CD4-positive, alpha-beta T cell (primary cell): Measurements from ENCODE around the gene OSBPL1A. TPM values are rescaled to one million over a fixed set of nuclear protein-coding genes. Genes with fewer than 3 reads are reported as not detected.

ENCODE experiments used
- ATAC-seq: fragments of 200-7000 bp; cut with Tn5 transposase; one replicate; pipeline ENCODE4 v1.10.0; 2022; ENCODE audit warnings: mild to moderate bottlenecking; ENCODE audit not compliant: poor library complexity
- CTCF ChIA-PET: fragments of 350-600 bp; sonication (Branson Sonifier 250); formaldehyde crosslinking; loops from one replicate; lab custom pipeline; 2021; ENCODE audit warnings: antibody characterized with exemption, inconsistent platforms; lab: Charles Lee
- POLR2A ChIA-PET: fragments of 350-600 bp; sonication (Branson Sonifier 250); formaldehyde crosslinking; loops from one replicate; lab custom pipeline; 2021; ENCODE audit warnings: antibody characterized with exemption, inconsistent platforms; lab: Charles Lee
- DNase-seq, 14 experiments: peaks; one replicate each; pipeline ENCODE4 v3.0.0-alpha.2; 2013 to 2020; ENCODE audit warnings: mixed read lengths in 2 of 14
- H3K27ac ChIP-seq, 2 donors: one replicate each; pipeline versions ENCODE4 v1.5.1 to v1.7.0; 2013; ENCODE audit warnings: low read length in 2 of 2, low read depth in 1 of 2, mild to moderate bottlenecking in 1 of 2
- H3K27me3 ChIP-seq, 2 experiments: 1 replicate in 1 of 2; 2 replicates in 1 of 2; pipeline versions ENCODE4 v1.6.1 to v1.7.0; 2013; ENCODE audit warnings: low read length in 2 of 2, control low read depth in 1 of 2, mild to moderate bottlenecking in 1 of 2, moderate library complexity in 1 of 2; ENCODE audit not compliant: insufficient read depth in 2 of 2, control insufficient read depth in 1 of 2
- H3K36me3 ChIP-seq: one replicate; pipeline ENCODE4 v1.6.1; 2013; ENCODE audit warnings: low read length, control low read depth; ENCODE audit not compliant: insufficient read depth
- H3K4me1 ChIP-seq: one replicate; pipeline ENCODE4 v1.6.1; 2013; ENCODE audit warnings: low read length, control low read depth; ENCODE audit not compliant: insufficient read depth
- H3K4me3 ChIP-seq: one replicate; pipeline ENCODE4 v1.5.1; 2013; ENCODE audit warnings: mild to moderate bottlenecking, low read length, moderate library complexity
- H3K9me3 ChIP-seq, 2 experiments: 1 replicate in 1 of 2; 2 replicates in 1 of 2; pipeline versions ENCODE4 v1.6.1 to v1.7.0; 2013; ENCODE audit warnings: low read length in 2 of 2, mild to moderate bottlenecking in 2 of 2, control low read depth in 1 of 2, moderate library complexity in 1 of 2; ENCODE audit not compliant: control insufficient read depth in 1 of 2, insufficient read depth in 1 of 2
- H3K27ac Mint-ChIP-seq: one replicate; pipeline ENCODE4 v1.8.0; 2020; ENCODE audit warnings: mixed read lengths
- H3K27me3 Mint-ChIP-seq: one replicate; pipeline ENCODE4 v1.8.0; 2021; ENCODE audit warnings: mixed read lengths
- H3K36me3 Mint-ChIP-seq: one replicate; pipeline ENCODE4 v1.8.0; 2021; ENCODE audit warnings: low read depth, mixed read lengths
- H3K4me1 Mint-ChIP-seq: one replicate; pipeline ENCODE4 v1.8.0; 2021; ENCODE audit warnings: low read depth, mixed read lengths
- H3K4me3 Mint-ChIP-seq: one replicate; pipeline ENCODE4 v1.8.0; 2020; ENCODE audit warnings: mild to moderate bottlenecking, mixed read lengths
- H3K9me3 Mint-ChIP-seq: one replicate; pipeline ENCODE4 v1.8.0; 2020; ENCODE audit warnings: mixed read lengths
- intact Hi-C, 2 experiments: fragments of 100-400 bp; cut with DNase I in 1 of 2; cut with micrococcal nuclease in 1 of 2; formaldehyde crosslinking; loops; one replicate each; pipeline versions ENCODE4 v1.15.1 to v1.9.0; 2023 to 2025; cut with DNase I, micrococcal nuclease
- total RNA-seq, 174 experiments: library from RNA in 2 of 174; stranded (reverse) in 2 of 174; gene quantifications; one replicate each; pipeline ENCODE4 v1.2.3 and lab custom pipeline; 2021 to 2026
- TF ChIP-seq, protein P1 (sequence below): fragments of 200-600 bp; IDR thresholded peaks from one replicate; pipeline ENCODE4 v1.8.0; 2022; ENCODE audit warnings: antibody characterized with exemption, mild to moderate bottlenecking

The OSBPL1A gene
- total RNA-seq, 2 experiments from 2014 or later, result 2.7 TPM

GRCh38 chr18:24196764-24197163, 200.9 kb downstream of the OSBPL1A start:
- ChIA-PET POLR2A (no interaction called here), CTCF (no interaction called here)
- Histone ChIP-seq H3K27me3 (no peaks in the 10 kb centered on the region), H3K4me3 (no peak overlapping the region), H3K4me1 (no peaks in the 10 kb centered on the region), H3K9me3 (no peaks in the 10 kb centered on the region), H3K27ac (no peak overlapping the region), H3K36me3 (no peaks in the 10 kb centered on the region)
- TF ChIP-seq, protein P1, sequence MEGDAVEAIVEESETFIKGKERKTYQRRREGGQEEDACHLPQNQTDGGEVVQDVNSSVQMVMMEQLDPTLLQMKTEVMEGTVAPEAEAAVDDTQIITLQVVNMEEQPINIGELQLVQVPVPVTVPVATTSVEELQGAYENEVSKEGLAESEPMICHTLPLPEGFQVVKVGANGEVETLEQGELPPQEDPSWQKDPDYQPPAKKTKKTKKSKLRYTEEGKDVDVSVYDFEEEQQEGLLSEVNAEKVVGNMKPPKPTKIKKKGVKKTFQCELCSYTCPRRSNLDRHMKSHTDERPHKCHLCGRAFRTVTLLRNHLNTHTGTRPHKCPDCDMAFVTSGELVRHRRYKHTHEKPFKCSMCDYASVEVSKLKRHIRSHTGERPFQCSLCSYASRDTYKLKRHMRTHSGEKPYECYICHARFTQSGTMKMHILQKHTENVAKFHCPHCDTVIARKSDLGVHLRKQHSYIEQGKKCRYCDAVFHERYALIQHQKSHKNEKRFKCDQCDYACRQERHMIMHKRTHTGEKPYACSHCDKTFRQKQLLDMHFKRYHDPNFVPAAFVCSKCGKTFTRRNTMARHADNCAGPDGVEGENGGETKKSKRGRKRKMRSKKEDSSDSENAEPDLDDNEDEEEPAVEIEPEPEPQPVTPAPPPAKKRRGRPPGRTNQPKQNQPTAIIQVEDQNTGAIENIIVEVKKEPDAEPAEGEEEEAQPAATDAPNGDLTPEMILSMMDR, result no peak
- H3K36me3 Mint-ChIP-seq, result no peaks in the 10 kb centered on the region
- no peak overlapping the region for H3K4me3 Mint-ChIP-seq
- no peak overlapping the region for H3K27ac Mint-ChIP-seq
- no peaks in the 10 kb centered on the region for H3K27me3 Mint-ChIP-seq
- DNase-seq (no peak), ATAC-seq (no peak)
- no peaks in the 10 kb centered on the region for H3K9me3 Mint-ChIP-seq
- intact Hi-C loops, result no loop called here
- H3K4me1 Mint-ChIP-seq, result no peaks in the 10 kb centered on the region

DNA sequence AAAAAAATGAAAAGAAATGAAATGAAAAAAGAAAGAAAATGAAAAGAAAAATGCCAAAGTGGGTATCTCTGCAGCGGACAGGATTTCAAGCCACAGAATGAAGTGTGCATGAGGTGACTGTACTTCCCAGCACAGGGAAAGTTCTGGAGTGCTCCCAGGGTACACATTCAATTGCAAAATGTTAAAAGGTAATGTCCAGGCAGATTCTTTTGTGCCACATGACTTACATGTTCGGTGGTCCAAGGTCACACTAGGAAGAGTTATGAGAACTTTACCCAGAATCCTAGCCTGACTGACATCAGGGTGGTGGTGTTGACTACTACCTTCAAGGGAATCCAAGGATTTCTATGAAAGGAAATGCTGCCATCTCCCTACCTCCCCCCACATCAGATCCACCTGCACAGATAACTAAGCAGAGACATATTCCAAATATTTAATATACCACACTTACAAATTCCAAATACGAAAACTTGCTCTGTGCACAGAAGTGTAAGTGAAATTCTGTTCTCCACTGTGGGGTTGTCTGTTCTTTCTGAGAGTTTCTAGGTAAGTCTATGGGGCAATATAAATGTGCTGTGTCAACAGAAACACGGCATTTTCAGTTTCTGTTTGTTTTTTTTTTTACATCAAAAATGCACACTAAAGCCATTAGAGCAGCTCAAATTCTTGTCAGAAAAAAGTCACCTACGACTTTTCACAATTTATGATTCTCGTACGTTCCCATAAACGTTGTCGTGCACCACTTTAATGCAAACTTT, 202.1 kb downstream of the OSBPL1A start:
- Mint-ChIP-seq H3K27me3 (no peaks in the 10 kb centered on the region), H3K36me3 (no peaks in the 10 kb centered on the region), H3K9me3 (no peaks in the 10 kb centered on the region), H3K4me1 (no peaks in the 10 kb centered on the region), H3K4me3 (no peak overlapping the region), H3K27ac (no peak overlapping the region)
- Histone ChIP-seq H3K9me3 (no peaks in the 10 kb centered on the region), H3K27me3 (no peaks in the 10 kb centered on the region), H3K4me1 (no peaks in the 10 kb centered on the region), H3K36me3 (no peaks in the 10 kb centered on the region), H3K27ac (no peak overlapping the region), H3K4me3 (no peak overlapping the region)
- ATAC-seq (no peak), DNase-seq (no peak)
- ChIA-PET CTCF (no interaction called here), POLR2A (no interaction called here)
- intact Hi-C loops, result no loop called here
- TF ChIP-seq, protein P1, result no peak

- H3K36me3 ChIP-seq, result no peaks in the 10 kb centered on the region
- TF ChIP-seq, protein P1, result no peak
- ATAC-seq, result no peak
- H3K9me3 ChIP-seq, result no peaks in the 10 kb centered on the region
- intact Hi-C loops, result no loop called here
- no peaks in the 10 kb centered on the region for H3K36me3 Mint-ChIP-seq
- H3K9me3 Mint-ChIP-seq, result no peaks in the 10 kb centered on the region
- ChIA-PET POLR2A (no interaction called here), CTCF (no interaction called here)
- H3K27me3 ChIP-seq, result no peaks in the 10 kb centered on the region
- no peaks in the 10 kb centered on the region for H3K4me1 Mint-ChIP-seq
- no peaks in the 10 kb centered on the region for H3K27me3 Mint-ChIP-seq
- H3K4me1 ChIP-seq, result no peaks in the 10 kb centered on the region
- H3K27ac ChIP-seq, result no peak overlapping the region
- H3K4me3 Mint-ChIP-seq, result no peak overlapping the region
- no peak overlapping the region for H3K27ac Mint-ChIP-seq
- no peak for DNase-seq
- no peak overlapping the region for H3K4me3 ChIP-seq
Measured at GRCh38 chr18:24190590-24190989, 207.0 kb downstream of the OSBPL1A start.
